Cerebellar nuclear complex (tissue), 1 donor: ENCODE results near the gene GPC3.
"Not testable (repeated sequence)": the region's sequence is repeated elsewhere in the genome, so short reads cannot be mapped to it uniquely, and the experiment has no call there.

Experiments used
- DNase-seq, 2 experiments: peaks; one replicate each; lab custom pipeline; 2025; lab: John Stamatoyannopoulos, UW

GPC3 gene

GRCh38 chrX:133555782-133556458 lies 429.5 kb downstream of the GPC3 start:
- no peak for DNase-seq

- DNase-seq: no peak
Observed at GRCh38 chrX:133550665-133551485, 434.5 kb downstream of the GPC3 start.

GRCh38 chrX:133549295-133549933 lies 436.0 kb downstream of the GPC3 start:
- no peak for DNase-seq

DNA sequence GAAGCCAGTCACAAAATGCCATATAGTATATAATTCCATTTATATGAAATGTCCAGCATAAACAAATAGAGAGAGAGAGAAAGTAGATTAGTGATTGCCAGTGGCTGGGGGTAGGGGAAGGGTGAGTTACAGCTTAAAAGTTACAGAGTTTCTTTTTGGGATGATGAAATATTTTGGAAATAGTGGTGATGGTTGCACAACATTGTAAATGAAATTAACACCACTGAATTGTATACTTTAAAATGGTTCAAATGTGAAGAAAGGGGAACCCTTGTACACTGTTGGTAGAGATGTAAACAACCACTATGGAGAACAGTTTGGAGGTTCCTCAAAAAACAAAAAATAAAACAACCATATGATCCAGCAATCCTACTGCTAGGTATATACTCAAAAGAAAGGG lies 439.0 kb downstream of the GPC3 start:
- DNase-seq: no peak

- DNase-seq: no peak
Observed at GRCh38 chrX:133544778-133545177, 440.6 kb downstream of the GPC3 start.

DNA sequence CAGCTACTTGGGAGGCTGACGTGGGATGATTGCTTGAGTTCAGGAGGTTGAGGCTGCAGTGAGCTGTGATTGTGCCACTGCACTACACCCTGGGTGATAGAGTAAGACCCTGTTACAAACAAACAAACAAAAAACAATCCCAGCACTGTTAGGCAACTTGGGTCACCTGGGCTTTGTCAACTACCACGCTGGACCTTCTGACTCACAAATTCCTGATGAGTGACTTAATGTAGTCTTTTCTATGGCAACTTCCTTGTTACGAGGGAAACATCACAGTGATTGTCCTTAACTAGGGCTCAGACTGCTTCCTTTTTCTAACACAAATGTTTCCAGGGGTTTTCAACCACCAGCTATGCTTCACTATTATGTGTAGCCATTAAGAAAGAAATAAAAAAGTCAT lies 441.3 kb downstream of the GPC3 start:
- no peak for DNase-seq

GRCh38 chrX:133543654-133544053 lies 441.7 kb downstream of the GPC3 start:
- no peak for DNase-seq

DNA sequence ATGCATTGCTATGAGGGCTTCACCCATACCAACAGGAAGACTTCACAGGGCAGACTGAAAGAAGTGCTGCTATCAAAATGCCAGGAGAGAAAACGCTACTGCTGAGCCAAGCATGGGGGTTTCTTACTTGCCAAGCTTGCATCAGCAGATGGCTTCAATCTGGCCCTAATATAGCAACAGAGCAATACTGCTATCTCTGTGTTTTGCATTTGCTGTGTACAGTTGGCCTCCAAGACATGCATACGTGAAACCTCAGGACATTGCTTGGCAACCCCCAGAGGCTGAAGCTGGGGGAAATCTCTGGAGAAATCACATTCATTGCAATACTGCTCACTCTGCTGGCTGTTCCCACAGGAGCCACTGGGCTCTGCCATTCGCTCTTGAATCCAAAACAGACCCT lies 442.9 kb downstream of the GPC3 start:
- DNase-seq: no peak

GRCh38 chrX:133541021-133541420 lies 444.4 kb downstream of the GPC3 start:
- no peak for DNase-seq

GRCh38 chrX:133538148-133538547 lies 447.2 kb downstream of the GPC3 start:
- no peak for DNase-seq

DNA sequence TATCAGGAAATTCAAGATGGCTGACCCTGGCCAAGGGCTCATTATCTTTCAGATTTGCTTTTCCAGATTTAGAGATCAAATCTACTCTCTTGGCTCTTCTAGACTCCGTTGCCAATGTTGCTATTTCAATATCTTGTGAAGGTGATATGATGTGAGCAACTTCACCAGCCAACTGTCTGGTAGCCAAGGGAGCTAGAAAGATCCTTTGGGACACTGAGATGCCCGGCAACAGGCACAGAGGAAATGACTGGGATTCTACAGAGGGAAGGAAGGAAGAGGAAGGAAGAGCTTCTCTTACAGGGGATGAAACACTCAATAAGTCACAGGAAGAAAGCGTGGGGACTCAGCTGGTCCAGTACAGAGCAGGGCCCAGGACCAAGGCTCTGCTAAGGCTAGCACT lies 448.3 kb downstream of the GPC3 start:
- DNase-seq: no peak

GRCh38 chrX:133535066-133535465 lies 450.3 kb downstream of the GPC3 start:
- no peak for DNase-seq

- no peak for DNase-seq
Observed at GRCh38 chrX:133534172-133534571, 451.2 kb downstream of the GPC3 start.

DNA sequence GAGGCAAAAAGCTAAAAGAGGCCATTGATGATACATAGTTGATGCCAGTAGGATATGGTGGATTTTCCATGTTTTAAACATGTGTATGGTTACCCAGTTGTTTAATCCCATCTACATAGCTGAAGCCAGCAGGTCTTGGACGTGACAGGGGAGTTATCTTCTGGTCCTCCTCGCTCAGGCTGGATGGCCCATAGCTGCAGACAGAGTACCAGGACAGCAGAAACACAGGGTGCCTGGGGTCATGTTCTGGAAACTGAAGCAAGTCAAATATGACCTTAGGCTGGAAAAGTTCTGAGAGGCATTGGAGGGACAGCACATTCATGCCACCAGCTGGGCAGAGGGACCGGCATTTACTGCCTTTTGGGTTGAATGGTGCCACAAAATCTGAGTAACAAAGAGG lies 452.1 kb downstream of the GPC3 start:
- DNase-seq: no peak

GRCh38 chrX:133530960-133531359 lies 454.4 kb downstream of the GPC3 start:
- DNase-seq: no peak

GRCh38 chrX:133529578-133529977 lies 455.8 kb downstream of the GPC3 start:
- no peak for DNase-seq

DNA sequence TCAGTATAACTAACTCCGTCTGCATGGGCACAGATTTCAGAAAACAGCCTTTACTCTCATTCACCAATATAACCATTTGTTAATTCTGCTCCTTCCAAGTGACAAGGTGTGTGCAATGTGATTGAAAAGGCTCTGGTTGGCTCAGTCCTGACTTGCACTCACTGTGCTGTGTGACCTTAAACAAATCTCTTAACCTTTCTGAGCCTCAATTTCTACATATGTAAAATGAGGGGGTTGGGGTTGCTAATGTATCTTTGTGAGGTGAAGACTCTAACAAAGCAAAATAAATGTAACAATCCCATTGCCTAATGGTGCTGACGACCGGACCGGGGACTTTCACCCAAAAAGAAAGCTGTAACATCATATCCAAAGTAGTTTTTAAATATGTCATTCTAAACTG lies 457.6 kb downstream of the GPC3 start:
- no peak for DNase-seq

DNA sequence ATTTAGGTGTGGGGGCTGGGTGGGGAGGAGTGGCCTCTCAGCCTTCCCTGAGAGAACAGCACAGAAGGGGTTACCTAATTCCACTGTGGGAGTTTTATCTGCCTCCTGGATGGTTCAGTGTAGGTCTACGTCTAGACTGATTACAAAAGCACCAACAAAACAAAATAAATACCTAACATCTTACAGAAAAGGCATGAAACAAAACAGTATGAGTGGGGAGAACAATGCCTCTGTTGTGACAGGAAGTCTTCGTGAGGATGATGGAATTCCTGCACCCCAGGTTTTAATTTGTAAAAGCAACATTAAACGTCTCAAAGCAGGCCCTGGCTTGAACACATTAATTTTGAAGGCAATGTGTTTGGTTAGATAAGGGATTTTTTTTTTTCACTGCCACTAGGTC lies 458.0 kb downstream of the GPC3 start:
- DNase-seq: no peak

- DNase-seq: not testable (repeated sequence)
Observed at GRCh38 chrX:133526773-133527172, 458.6 kb downstream of the GPC3 start.

- no peak for DNase-seq
Observed at GRCh38 chrX:133523526-133523925, 461.9 kb downstream of the GPC3 start.

- no peak for DNase-seq
Observed at GRCh38 chrX:133523081-133523487, 462.3 kb downstream of the GPC3 start.

DNA sequence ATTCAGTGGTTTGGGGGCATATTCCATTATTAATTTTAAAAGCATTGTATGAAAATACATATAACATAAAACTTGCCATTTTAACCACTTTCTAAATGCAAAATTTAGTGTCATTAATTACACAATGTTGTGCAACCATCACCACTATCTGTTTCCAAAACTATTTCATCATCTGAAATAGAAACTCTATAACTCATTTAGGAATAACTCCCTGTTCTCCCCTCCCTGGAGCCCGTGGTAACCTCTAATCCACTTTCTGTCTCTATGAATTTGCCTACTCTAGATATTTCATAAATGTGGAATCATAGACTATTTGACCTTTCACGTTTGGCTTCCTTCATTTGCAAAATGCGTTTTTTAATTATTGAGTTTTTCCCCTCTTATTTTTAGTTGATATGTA lies 468.7 kb downstream of the GPC3 start:
- DNase-seq: no peak

- no peak for DNase-seq
Observed at GRCh38 chrX:133514486-133514885, 470.9 kb downstream of the GPC3 start.
